ENCODE data around the gene DAGLB.
"Not testable (repeated sequence)": the region's sequence is repeated elsewhere in the genome, so short reads cannot be mapped to it uniquely, and the experiment has no call there.

The DAGLB gene

GRCh38 chr7:6409091-6409490 lies 38.7 kb downstream of the DAGLB start:
- in situ Hi-C loops (cut with MboI; ENCODE audit: low pct_unique_long_range_greater_than_20kb, low sequenced_read_pairs, unreplicated experiment), result no loop called here
- TF ChIP-seq CTCF (IDR thresholded peaks at IDR 0.05; ENCODE audit: extremely low read depth, insufficient read depth, missing control alignments), result no peak
- no peak for DNase-seq (ENCODE audit: low spot score)

DNA sequence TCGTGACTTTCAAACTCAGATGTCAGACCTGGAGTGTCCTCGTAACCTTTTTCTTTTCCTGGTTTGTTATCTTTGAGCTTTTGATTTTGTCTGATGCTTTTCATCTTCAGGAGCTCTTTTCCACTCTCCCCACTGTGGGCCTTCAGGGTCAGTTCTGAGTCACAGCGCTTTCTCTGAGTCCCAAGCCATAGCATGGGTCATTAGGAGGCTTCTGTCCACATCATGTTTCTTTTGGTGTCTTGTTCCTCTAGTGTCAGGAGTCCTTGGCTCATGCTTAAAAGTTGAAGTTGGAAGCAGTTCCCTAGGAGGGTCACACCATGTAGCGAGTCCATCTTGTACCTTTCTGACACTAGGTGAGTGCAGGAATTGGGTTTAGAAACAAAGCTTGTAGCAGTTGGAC lies 40.3 kb downstream of the DAGLB start:
- in situ Hi-C loops (cut with MboI; ENCODE audit: low pct_unique_long_range_greater_than_20kb, low sequenced_read_pairs, unreplicated experiment), result no loop called here
- no peak for TF ChIP-seq CTCF (IDR thresholded peaks at IDR 0.05; ENCODE audit: extremely low read depth, insufficient read depth, missing control alignments)
- DNase-seq (ENCODE audit: low spot score), result no peak

- no peak for TF ChIP-seq CTCF (IDR thresholded peaks at IDR 0.05; ENCODE audit: extremely low read depth, insufficient read depth, missing control alignments)
- in situ Hi-C loops (cut with MboI; ENCODE audit: low pct_unique_long_range_greater_than_20kb, low sequenced_read_pairs, unreplicated experiment), result no loop called here
- no peak for DNase-seq (ENCODE audit: low spot score)
These were observed 41.6 kb downstream of the DAGLB start for GRCh38 chr7:6406121-6406520.

DNA sequence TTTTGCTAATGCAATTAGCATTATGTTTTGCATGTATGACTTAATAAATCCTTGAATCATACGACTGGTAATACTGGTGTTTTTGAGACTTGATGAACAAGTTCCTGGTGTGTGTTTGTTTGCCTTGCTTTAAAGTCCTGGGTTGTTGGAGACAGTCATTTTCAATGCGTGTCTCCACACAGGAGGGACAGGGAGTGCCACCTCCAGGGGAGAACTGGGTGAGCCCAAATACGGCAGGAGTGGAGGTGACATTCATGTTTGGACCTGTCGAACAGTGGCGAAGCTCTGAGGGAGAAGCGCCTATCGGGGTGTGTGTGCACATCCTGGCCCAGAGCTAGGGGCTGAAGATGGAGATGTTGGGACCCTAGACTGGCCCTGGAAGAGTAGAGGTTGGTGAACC lies 43.8 kb downstream of the DAGLB start:
- DNase-seq (ENCODE audit: low spot score), result no peak
- in situ Hi-C loops (cut with MboI; ENCODE audit: low pct_unique_long_range_greater_than_20kb, low sequenced_read_pairs, unreplicated experiment), result no loop called here
- TF ChIP-seq CTCF (IDR thresholded peaks at IDR 0.05; ENCODE audit: extremely low read depth, insufficient read depth, missing control alignments), result no peak

DNA sequence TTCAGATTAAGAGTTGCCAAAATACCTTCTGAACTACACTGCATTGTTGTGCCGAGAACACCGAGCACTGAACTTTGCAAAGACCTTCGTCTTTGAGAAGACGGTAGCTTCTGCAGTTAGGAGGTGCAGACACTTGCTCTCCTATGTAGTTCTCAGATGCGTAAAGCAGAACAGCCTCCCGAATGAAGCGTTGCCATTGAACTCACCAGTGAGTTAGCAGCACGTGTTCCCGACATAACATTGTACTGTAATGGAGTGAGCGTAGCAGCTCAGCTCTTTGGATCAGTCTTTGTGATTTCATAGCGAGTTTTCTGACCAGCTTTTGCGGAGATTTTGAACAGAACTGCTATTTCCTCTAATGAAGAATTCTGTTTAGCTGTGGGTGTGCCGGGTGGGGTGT lies 45.0 kb downstream of the DAGLB start:
- TF ChIP-seq CTCF (IDR thresholded peaks at IDR 0.05; ENCODE audit: extremely low read depth, insufficient read depth, missing control alignments), result no peak
- in situ Hi-C loops (cut with MboI; ENCODE audit: low pct_unique_long_range_greater_than_20kb, low sequenced_read_pairs, unreplicated experiment), result no loop called here
- DNase-seq (ENCODE audit: low spot score), result no peak

DNA sequence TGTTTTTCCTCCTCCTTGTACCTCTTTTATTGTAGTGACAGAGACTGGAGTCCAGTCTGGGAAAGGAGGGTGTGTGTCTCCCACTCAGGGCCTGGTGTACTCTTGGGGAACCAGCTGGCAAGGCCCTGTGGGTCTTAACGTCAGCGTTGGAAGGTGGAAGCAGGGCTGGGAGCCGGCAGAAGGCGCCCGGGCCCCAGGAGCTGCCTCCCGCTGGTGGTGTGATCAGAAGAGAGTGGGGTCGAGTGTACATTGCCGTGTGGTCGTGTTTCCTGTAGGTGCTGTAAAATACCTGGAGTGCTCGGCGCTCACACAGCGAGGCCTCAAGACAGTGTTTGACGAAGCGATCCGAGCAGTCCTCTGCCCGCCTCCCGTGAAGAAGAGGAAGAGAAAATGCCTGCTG lies 45.7 kb downstream of the DAGLB start:
- DNase-seq (ENCODE audit: low spot score), result no peak
- TF ChIP-seq CTCF (IDR thresholded peaks at IDR 0.05; ENCODE audit: extremely low read depth, insufficient read depth, missing control alignments), result no peak
- in situ Hi-C loops (cut with MboI; ENCODE audit: low pct_unique_long_range_greater_than_20kb, low sequenced_read_pairs, unreplicated experiment), result no loop called here

GRCh38 chr7:6401536-6401935 lies 46.2 kb downstream of the DAGLB start:
- TF ChIP-seq CTCF (IDR thresholded peaks at IDR 0.05; ENCODE audit: extremely low read depth, insufficient read depth, missing control alignments), result no peak
- in situ Hi-C loops (cut with MboI; ENCODE audit: low pct_unique_long_range_greater_than_20kb, low sequenced_read_pairs, unreplicated experiment), result no loop called here
- DNase-seq (ENCODE audit: low spot score), result no peak

DNA sequence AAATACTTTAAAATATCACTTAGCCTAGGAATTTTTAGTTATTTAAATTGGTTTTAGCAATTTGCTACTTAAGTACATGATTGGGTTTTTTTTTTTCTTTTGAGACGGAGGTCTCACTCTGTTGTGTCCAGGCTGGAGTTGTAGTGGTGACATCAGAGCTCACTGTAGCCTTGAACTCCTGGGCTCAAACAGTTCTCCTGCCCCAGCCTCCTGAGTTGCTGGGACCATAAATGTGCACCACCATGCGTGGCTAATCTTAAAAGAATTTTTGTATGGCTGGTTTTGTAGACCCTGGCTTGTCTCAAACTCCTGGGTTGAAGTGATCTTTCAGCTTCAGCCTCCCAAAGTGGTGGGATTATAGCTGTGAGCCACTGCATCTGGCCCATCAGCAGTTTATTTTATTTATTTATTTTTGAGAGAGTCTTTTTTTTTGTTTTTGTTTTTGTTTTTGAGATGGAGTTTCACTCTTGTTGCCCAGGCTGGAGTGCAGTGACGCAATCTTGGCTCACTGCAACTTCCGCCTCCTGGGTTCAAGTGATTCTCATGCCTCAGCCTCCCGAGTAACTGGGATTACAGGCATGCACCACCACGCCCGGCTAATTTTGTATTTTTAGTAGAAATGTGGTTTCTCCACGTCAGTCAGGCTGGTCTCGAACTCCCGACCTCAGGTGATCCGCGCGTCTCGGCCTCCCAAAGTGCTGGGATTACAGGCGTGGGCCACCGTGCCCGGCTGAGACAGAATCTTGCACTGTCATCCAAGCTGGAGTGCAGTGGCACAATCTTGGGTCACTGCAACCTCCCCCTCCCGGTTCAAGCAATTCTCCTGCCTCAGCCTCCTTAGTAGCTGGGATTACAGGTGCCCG lies 47.3 kb downstream of the DAGLB start:
- DNase-seq (ENCODE audit: low spot score); in situ Hi-C loops (cut with MboI; ENCODE audit: low pct_unique_long_range_greater_than_20kb, low sequenced_read_pairs, unreplicated experiment): not testable (repeated sequence)

All from GM13977 (cell line).